ENCODE data around the gene CDHR5.

GRCh38 chr11:592918-593317, 31.8 kb downstream of the CDHR5 start:
- no peak for TF ChIP-seq YY1 (IDR thresholded peaks at IDR 0.05; ENCODE audit: low read depth)
- TF ChIP-seq, protein P1, sequence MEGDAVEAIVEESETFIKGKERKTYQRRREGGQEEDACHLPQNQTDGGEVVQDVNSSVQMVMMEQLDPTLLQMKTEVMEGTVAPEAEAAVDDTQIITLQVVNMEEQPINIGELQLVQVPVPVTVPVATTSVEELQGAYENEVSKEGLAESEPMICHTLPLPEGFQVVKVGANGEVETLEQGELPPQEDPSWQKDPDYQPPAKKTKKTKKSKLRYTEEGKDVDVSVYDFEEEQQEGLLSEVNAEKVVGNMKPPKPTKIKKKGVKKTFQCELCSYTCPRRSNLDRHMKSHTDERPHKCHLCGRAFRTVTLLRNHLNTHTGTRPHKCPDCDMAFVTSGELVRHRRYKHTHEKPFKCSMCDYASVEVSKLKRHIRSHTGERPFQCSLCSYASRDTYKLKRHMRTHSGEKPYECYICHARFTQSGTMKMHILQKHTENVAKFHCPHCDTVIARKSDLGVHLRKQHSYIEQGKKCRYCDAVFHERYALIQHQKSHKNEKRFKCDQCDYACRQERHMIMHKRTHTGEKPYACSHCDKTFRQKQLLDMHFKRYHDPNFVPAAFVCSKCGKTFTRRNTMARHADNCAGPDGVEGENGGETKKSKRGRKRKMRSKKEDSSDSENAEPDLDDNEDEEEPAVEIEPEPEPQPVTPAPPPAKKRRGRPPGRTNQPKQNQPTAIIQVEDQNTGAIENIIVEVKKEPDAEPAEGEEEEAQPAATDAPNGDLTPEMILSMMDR (IDR thresholded peaks at IDR 0.05) = no peak
- no peak for TF ChIP-seq EZH2phosphoT487 (IDR thresholded peaks at IDR 0.05; ENCODE audit: borderline replicate concordance, low read depth)
- no peak for TF ChIP-seq RFX5 (IDR thresholded peaks at IDR 0.05; ENCODE audit: low read length)
